HG02970 (cell line): ENCODE data around the gene ABL1.

Experiments
- ATAC-seq: cut with Tn5 transposase; IDR thresholded peaks from one replicate; pipeline ENCODE4 v1.9.1; 2021; ENCODE audit warnings: mild to moderate bottlenecking, moderate library complexity, moderate number of reproducible peaks; ENCODE audit not compliant: unreplicated experiment, low FRiP score

ABL1 gene

DNA sequence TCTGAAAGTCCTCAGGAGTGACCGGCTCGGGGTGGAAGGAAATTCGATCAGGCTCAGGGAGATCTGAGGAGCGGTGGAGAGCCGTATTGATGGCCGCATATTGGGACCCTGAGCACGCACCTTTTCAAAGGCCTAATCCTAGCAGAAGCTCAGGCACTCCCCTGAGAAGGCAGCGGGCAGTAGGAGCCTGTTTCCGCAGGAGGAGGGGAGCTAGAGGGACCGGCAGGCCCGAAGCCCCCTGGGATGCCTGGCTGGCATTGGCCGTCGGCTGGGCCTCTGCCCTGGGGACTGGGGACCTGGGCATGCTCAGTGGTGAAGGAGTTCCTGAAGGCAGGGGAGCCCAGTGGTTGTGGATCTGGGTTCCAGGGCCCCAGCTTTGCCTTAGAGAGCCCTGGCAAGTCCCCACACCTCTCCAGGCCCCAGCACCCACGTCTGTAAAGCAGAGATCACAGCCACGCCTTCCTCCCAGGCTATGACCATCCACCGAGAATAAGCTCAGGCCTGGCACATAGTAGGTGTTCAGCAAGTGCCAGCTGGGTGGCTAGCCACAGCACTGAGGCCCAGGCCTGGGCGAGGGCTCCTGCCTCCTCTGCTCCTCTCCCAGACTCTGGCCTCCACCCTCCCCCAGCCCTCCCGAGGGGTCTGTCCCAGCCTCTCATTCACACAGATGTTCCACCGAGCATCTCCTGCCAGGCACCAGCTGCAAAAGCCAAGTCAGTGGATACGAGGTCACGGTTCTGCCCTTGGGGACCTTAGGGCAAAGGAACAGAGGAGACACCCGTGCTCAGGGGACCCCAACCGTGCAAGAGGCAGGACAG, 78.8 kb downstream of the ABL1 start:
- ATAC-seq: no peak

DNA sequence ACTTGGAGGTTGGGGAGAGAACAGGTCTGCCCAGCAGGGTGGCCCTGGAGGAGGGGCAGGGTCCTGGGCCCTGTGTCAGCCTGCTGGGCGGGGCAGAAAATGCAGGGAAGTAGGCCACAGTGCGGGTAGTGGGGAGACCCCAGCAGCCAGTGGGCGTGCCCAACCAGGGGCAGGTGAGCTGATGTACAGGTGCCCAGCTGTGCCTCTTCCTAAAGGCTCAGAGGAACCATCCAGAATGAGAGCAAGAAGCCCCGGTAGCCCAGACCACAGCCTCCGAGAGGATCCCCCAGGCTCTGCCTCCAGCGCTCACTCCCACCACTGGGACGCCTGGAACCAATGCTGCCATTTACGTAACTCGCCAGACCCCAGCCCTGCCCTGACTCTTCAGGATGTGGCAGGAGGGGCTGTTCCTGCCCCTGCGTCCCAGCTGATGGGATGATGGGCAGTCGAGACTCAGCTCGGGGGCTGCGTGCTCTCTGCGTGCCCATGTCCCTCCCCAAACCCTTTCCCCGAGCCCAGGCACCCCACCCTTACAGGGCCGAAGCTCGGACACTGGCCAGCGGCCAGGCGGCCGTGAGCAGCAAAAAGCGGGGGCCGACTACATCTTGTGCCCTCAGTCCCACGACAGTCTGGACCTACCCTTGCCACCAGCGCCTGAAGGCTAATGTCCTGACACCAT, 79.5 kb downstream of the ABL1 start:
- no peak for ATAC-seq

DNA sequence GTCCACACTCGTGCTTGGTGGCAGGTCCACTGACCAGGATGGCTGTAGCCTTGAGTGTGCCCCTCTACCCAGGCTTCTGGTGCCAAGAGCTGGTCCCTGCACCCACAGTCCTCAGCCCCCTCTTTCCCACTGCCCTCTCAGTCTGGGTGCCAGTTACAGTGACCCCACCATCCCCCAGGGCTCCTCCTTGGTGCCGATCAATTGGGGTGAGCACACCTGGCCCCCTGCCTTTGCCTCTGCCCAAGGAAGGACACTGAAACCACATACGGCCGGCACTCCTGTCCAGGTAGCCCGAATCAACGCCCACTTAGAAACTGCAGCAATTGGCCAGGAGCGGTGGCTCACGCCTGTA, 80.0 kb downstream of the ABL1 start:
- no peak for ATAC-seq

DNA sequence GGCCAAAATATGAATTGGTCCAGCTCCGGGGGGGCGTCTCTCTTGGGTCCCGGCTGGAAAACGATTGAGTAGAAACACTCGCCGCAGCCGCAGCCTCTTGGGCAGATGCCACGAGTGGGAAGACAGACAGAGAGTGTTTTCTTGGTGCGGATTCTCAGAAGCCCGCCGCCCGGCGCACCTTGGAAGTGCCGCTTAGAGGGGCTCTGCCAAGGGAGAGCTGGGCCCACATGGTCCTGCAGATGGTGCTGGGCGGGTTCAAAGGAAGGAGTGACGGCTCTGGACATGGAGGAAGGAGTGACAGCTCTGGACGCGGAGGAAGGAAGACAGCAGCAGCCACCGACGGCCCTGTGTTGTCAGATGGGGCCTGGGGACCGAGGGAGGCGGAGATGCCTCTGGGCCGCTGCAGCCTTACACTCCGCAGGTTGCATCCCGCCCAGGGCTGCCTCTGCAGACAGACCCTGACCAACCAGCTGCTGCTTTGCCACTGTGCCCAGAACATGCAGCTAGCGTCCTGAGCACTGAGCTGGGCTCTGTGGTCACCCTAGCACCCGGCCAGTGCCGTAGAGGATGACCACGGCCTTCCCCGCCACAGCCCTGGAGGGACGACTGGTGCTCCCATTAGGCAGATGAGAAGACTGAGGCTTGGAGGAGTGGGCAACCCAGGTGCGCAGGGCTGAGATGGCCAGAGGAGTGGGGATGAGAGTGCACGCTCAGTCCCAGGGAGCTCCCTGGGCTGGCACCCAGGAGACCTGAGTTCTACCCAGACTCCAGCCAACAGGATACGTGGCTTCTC, 82.3 kb downstream of the ABL1 start:
- no peak for ATAC-seq

DNA sequence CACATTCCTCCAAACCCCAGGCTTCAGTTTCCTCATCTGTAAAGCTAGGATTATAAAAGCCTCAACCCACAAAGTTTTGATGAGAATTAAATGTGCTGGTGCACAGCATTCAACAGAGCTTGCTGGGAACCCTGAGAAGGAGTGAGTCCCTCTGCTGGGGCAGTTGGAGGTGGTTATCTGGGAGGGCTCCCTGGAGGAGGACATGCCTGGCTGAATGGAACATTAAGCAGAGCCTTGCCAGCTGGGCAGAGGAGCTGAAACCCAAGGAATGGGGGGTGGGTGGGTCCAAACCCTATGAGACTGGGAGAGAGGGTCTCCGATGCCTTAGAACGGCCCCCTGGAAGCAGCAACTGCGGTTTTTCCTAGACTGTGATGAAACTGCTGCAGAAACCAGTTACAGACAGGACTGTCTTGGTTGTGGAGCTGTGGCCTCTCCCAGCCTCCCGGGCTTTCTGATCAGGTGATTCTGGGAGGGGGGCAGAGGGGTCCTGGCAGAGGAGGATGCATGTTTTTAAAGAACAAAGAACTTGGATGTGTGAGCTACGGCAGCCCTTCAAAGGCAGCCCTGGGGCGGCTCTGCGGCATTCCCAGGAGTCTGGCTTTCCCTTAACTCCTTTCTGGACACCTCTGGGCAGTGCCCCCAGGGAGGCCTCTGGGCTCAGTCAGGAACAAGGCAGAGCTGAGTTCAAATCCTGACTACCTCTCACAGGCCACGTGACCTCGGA, 83.2 kb downstream of the ABL1 start:
- no peak for ATAC-seq

DNA sequence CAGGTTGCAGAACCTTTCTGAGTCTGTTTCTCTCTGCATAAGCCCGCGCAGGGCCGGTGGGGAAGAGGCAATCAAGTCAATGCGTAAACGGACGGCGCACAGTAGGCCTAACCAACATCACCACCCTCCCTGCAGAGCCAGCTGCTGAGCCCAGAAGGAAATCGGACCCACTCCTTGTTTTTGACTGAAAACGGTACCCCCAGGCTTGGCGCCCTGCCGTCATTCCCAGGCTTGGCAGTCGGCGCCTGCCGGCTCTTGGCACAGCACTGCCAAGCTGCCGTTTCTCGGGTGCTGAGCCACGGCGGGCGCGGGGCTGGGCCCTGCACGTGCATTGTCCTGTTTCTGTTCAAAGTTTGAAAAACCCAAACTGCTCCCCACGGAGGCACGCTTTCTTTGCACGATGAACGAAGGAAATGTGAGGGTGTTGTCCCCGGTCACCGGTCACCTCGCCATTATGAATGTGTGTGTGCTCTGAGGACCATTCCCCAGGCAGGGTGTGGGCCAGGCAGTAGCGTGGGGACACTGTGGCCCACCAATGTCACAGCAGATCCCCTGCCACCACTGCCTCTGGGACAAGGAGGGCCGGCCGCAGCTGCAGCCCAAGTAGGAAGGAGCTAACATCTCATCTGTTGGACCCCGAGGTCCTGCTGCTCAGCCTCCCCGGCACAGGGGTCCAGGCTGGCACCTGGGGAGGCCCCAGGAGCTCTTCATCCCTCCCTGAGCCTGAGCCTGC, 83.9 kb downstream of the ABL1 start:
- ATAC-seq: no peak

DNA sequence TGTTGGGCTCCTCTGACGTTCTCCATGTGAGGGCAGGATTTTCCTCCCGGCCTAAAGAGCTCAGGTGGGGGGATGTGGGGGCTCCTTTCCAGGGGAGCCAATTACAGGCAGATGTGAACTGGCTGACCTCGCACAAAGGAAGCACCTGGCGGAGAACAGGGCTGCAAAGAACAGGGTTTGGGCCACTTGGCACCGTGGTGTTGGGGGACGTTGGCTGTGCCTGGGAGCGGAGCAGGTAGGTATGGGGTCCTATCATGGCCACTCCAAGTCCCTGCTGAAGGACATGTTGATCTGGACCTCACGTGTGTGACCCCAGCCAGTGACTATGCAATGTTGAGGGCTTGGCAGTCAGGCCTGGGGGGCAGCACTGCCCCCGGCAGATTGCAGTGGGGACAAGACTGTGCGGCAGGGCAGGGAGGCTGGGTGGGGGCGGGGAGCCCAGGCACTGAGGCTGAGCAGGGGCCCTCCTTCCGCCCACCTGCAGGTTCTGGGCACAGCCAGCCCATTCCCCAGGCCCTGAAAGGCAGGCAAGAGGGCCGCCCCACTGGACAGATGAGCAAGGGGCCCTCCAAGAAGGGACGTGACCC, 84.6 kb downstream of the ABL1 start:
- no peak for ATAC-seq

DNA sequence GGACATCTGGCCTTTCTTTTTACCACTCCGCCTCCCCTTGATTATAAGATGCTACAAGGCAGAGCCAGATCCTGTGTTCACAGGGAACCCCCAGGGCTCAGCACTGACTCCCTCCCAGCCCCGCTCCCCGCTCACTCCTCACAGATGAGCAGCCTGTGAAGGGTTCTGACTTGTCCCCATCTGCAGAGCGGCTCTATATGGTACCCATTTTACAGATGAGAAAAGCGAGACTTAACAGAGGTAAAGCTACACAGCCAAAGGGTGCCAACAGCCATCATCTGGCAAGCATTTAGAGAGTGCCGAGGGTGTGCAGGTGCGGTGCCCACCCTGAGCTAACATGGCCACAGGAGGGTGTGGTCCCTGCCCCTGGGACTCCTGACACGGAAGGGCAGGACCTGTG, 85.2 kb downstream of the ABL1 start:
- ATAC-seq: no peak

DNA sequence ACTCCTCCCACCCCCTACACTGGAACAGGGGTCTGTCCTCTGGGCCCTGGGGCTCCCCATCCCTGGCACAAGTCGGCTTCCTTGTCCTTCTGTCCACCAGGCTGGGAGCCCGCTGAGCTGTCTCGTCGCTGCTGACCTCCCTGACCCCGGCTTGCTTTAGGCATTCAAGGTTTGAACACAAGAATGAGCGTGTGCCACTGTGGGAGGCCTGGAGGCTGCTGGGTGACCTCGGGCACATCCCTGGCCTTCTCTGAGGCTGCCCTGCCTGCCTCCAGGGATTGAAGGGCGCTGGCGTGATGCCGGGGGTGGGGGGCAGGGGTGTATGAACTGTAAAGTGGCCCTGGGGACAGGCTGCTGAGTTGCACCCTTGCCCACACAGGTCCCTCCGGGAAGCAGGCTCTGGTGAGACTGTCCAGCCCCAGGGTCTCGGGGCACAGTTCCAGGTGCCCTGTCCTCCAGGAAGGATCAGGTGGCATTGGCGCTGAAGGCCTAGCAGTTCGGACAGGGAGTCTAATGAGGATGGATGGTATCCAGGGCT, 85.8 kb downstream of the ABL1 start:
- no peak for ATAC-seq

DNA sequence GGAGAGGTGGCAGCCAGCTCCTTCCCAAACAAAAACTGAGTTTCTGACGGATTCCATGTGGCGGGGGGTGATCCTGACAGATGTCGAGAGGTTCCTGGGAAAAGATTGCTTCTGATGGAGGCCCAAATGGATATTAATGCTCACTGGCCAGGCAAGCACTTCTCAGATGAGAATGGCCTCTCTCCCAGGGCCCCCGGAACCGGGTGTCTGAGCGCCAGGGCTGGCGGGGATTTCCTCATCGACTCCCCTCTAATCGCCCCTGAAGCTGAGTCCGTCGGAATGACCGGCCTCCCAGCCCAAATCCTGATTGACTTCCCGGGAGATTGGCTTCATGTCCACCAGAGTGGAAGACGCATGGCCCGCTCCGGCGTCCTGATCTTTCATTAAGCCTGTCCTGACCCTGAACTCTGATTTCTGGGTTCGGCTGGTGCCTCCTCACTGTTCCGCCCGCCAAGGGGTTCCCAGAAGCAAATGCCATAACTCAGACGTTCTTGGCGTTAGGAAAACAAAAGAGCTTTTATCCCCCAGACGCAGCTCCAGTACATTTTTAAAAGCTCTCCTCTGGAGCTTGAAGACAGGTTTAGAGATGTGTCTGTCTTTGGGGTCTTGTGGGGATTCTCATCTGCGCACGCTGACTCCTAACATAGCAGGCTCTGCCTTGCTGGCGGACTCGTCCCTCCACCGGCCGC, 86.4 kb downstream of the ABL1 start:
- no peak for ATAC-seq

DNA sequence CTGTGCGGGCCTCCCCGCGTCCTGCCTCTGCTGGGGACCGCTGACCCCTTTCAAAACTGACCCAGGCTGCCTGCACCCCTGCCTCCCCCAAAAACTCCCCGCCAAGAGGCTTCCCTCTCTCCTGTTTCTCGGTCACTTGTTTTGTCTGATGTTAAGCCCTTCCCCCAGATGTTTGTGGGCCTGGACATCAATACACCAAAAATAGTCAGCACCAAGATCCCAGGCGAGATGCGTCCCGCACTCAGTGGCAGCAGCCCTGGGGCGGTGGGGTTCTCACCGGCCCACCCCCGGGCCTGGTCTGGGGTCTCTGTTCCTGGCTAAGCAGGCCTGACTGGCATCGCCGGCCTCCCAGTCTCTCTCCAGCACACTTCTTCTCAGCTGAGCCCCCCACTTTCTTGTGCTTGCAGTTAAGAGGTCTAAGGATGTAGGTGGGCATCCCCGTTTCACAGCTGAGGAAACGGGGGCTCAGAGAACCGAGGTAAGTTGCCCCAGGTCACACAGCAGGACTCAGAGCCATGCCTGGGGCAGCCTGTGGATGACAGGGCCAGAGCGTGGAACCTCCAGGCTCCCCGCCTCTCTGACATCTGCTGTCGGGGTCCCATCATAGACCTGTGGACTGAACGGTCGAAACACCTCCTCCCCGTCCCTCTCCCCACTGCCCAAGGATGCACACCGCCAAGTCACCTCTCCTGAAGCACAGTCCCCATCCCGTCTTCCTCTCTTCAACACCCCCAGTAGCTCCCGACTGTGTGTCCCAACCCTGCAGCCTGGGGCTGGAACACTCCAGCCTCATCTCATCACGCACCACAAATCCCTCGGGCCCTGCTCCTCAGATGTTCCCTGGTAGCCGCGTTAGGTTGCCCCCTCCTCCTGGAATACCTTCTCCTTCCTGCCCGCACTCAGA, 87.2 kb downstream of the ABL1 start:
- no peak for ATAC-seq

DNA sequence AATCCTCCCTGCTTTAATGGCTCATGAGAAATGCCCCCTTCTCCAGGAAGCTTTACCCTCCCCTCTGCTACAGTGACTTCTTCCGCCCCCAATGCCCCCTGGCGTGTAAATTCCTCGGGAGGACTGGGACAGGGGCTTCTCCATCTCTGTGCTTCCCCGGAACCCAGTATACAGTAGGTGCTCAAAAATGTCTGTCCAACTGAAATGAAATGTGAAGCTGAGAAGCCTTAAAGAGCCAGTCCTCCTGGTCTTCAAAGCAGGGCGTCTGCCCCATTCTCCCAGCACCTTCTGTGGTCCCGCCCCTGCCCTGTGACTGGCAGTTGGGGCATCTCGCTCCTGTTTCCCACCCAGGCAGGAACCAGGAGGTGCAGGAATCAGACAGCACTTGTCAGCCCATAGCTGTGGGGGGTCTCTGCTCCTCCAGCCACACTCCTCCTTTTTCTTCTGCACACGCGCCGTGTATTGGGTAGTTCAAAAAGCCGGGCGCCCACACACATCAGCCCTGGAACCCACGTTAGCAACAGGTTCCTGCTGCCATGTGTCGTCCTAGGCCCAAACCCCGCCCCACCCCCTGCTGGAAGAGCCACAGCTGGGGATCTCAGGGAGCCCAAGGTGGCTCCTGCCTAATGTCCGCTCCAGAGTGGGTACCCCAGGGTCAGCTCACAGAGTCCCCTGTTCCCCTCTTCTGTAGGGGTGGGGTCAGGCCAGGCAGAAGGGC, 88.0 kb downstream of the ABL1 start:
- no peak for ATAC-seq

DNA sequence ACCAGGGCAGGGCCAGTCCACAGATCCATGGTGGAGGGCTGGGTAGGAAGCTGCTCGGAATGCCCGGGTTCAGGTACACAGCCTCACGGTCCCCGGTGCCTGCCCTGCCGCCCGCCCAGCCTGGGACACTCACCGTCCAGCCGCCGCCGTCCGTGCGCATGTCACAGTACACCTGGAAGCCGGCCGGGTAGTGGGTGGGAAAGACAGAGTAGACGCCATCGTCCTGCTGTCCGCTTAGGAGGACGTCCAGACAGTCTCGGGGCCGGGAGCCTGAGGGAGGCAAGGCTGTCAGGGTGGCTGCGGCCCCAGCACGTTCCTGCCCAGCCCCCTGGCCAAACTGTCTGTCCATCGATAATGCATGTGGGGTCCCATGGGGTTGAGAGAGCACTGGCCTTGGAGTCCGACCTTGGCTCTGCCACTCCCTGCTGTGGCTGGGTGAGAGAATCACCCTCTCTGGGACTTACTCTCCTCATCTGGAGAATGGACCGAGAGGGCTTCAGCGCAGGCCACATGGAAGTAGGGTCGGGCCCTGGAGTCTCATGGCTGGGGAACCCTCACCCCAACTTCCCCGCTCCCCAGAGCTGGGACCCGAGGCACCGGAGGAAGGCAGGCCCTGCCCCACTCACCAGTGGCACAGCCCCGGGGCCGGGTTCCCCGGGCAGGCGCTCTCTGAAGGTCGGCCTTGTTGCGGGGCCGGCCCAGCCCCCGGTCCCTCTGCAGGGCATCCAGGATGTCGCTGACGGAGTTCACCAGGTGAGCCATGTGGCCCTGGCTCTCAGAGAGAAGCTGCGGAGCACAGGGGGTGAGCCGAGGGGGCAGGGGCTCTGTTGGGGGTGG, 88.8 kb downstream of the ABL1 start:
- ATAC-seq: no peak

DNA sequence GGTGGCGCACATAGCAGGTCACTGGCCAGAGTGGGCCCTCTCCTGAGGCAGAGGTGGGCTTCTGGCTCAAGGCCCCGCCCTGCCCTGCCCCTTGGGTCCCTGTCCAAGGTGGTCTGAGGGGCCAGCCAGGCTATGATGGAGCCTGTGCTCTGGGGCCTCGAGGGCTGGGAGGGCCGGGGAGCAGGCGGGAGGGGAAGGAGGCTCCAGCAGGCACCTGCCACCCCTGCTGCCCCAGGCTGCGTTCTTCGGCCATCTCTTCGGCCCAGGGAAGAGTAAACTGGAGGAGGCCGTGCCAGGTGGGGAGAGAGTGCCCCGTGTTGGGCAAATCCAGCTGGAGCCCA, 89.4 kb downstream of the ABL1 start:
- ATAC-seq: no peak

DNA sequence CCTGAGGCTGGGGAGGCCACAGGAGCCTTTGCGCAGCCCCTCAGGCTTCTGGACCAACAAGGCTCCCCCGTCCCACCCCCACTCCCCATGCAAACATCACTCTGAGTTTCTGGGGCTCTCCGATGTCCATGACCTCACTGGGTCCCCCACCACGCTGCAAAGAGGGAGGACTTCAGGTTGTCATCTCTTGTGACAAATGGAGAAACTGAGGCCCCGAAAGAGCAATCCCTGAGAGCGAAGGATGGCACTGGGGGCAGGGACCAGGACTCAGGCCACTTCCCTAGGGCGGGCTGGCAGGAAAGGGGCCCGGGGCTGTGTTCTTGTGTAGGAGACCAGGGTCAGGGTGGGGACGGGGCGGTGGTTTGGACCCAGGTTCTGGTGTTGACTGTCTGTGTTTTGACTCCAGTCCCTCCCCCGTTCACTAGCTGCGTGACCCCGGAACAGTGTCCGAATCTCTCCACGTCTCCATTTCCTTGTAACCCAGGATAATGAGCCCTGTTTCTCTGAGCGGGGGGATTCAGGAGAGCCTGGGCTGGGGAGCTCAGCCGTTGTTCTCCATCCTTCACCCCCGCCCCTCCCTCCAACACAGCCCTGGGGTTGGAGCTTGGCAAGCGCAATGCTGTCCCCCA, 90.1 kb downstream of the ABL1 start:
- ATAC-seq: no peak

DNA sequence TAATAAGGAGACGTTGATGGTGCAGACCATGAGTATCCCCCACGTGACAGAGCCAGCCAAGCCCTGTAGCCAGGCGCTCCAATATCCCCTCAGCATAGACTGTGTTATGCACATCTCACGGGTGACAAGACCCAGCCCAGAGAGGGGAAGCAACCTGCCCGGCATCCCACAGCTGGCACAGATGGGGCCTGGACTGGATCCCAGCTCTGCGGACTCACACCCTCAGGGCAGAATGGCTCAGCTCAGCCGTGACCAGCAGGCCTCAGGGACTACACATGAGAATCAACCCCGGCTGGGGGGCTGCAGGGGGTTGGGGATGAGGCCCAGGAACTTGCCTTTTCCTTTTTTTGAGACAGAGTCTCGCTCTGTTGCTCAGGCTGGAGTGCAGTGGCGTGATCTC, 92.3 kb downstream of the ABL1 start:
- ATAC-seq: no peak
